MG63 (cell line): ENCODE data around the gene ANKUB1. TPM values are rescaled to one million over a fixed set of nuclear protein-coding genes. Genes with fewer than 3 reads are reported as not detected.

Experiments used
- DNase-seq: peaks from one replicate; pipeline ENCODE4 v3.0.0-alpha.2; 2020
- H3K27me3 ChIP-seq: fragments of 250-450 bp; sonication (Bioruptor Pico); 2 replicates; pipeline ENCODE4 v1.5.1; 2020; ENCODE audit warnings: mild to moderate bottlenecking, moderate library complexity
- H3K36me3 ChIP-seq: fragments of 250-450 bp; sonication (Bioruptor Pico); 2 replicates; pipeline ENCODE4 v1.5.1; 2020; ENCODE audit warnings: mild to moderate bottlenecking, moderate library complexity
- H3K4me3 ChIP-seq: fragments of 250-450 bp; sonication (Bioruptor Pico); 2 replicates; pipeline ENCODE4 v1.5.1; 2020; ENCODE audit warnings: mild to moderate bottlenecking, moderate library complexity
- H3K9me3 ChIP-seq: fragments of 250-450 bp; sonication (Bioruptor Pico); 2 replicates; pipeline ENCODE4 v1.5.1; 2020; ENCODE audit warnings: mild to moderate bottlenecking, moderate library complexity
- total RNA-seq: library from RNA; depleted of rRNA; stranded (reverse); fragments of >200 nt; shearing (Covaris generic); gene quantifications from 2 replicates; pipeline ENCODE4 v1.2.3, GENCODE V29; 2014; ENCODE audit warnings: low replicate concordance

Gene ANKUB1
- total RNA-seq, 1 experiment from 2014 or later = not detected

DNA sequence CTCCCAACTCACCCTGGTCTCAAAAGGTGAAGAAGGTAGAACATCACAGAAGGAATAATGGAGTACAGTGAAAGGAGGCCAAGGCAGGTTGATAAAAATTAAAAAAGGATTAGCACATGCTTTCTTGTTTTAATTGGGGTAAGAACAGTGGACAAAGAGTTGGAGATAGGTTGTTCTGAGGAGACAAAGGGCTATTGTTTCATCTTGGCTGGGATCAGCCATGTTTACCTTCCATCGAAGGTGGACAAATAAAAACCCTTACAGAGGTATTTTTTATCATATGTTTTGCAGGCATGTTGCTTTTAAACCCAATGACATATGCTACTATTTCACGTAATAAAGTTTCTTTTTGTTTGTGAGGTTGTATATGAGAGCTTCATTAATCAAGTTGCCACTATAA is 53.0 kb downstream of the ANKUB1 start:
- no peaks in the 10 kb centered on the region for H3K27me3 ChIP-seq
- H3K9me3 ChIP-seq = no peaks in the 10 kb centered on the region
- no peak overlapping the region for H3K4me3 ChIP-seq
- no peak for DNase-seq
- peaks cover 28% of the 10 kb centered on the region for H3K36me3 ChIP-seq

GRCh38 chr3:149738876-149739275 is 53.5 kb downstream of the ANKUB1 start:
- Histone ChIP-seq H3K4me3 (no peak overlapping the region), H3K27me3 (no peaks in the 10 kb centered on the region), H3K36me3 (peaks cover 26% of the 10 kb centered on the region), H3K9me3 (no peaks in the 10 kb centered on the region)
- no peak for DNase-seq

GRCh38 chr3:149736953-149737205 is 55.5 kb downstream of the ANKUB1 start:
- peaks cover 19% of the 10 kb centered on the region for H3K36me3 ChIP-seq
- no peak for DNase-seq
- no peaks in the 10 kb centered on the region for H3K27me3 ChIP-seq
- no peaks in the 10 kb centered on the region for H3K9me3 ChIP-seq
- H3K4me3 ChIP-seq = no peak overlapping the region

- no peaks in the 10 kb centered on the region for H3K9me3 ChIP-seq
- DNase-seq = no peak
- no peaks in the 10 kb centered on the region for H3K27me3 ChIP-seq
- no peak overlapping the region for H3K4me3 ChIP-seq
- H3K36me3 ChIP-seq = peaks cover 17% of the 10 kb centered on the region
Observed at GRCh38 chr3:149736175-149736952, 56.0 kb downstream of the ANKUB1 start.

- DNase-seq = no peak
- no peak overlapping the region for H3K4me3 ChIP-seq
- H3K9me3 ChIP-seq = no peaks in the 10 kb centered on the region
- no peaks in the 10 kb centered on the region for H3K36me3 ChIP-seq
- H3K27me3 ChIP-seq = no peaks in the 10 kb centered on the region
Observed at GRCh38 chr3:149732234-149732633, 60.1 kb downstream of the ANKUB1 start.

DNA sequence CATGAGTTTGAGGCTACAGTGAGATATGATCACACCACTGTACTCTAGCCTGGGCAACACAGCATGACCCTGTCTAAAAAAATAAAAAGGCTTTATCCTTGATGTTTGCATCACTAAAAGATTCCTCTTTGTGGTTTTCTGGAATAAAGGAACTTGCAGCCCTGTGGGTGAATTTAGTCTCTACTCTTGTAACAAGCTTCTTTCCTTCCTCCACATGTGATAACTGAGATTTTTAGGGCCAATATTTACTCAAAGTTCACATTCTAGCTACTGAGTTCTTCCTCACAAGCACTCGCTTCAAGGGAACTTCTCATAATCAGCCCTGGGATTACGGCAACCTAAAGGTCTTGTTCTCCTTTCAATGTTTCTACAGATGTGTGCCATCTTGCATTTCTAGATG is 64.7 kb downstream of the ANKUB1 start:
- no peaks in the 10 kb centered on the region for H3K27me3 ChIP-seq
- no peaks in the 10 kb centered on the region for H3K9me3 ChIP-seq
- no peak for DNase-seq
- no peak overlapping the region for H3K4me3 ChIP-seq
- no peaks in the 10 kb centered on the region for H3K36me3 ChIP-seq

DNA sequence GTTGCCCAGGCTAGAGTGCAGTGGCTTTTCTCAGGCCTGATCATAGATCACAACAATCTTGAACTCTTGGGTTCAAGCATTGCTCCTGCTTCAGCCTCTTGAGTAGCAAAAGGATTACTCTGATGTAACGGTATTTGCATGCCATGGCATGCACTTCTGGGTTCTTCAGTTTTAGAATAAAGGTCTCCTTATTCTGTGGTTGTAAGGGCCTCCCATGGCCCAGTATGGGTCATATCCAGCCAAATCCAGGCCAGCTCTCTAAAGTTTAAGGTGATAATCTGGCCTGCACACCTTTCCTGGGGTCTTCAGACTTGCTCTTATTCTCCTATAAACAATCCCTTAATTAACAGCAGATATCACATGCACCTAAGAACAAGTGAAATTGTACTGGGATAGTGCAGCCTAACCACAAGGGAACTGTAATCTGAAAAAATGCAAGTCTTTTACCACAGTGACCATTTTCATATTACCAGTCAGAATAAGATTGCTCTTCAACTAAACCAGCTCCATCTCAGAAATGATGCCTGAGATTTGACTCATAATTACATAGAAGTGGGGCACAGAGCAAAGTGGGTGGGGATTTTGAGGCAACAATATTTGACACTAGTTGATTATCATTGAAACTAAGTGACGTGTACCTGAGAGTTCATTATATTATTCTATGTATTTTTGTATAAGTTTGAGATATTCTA is 65.5 kb downstream of the ANKUB1 start:
- no peaks in the 10 kb centered on the region for H3K27me3 ChIP-seq
- no peak for DNase-seq
- no peak overlapping the region for H3K4me3 ChIP-seq
- H3K36me3 ChIP-seq = no peaks in the 10 kb centered on the region
- no peaks in the 10 kb centered on the region for H3K9me3 ChIP-seq

DNA sequence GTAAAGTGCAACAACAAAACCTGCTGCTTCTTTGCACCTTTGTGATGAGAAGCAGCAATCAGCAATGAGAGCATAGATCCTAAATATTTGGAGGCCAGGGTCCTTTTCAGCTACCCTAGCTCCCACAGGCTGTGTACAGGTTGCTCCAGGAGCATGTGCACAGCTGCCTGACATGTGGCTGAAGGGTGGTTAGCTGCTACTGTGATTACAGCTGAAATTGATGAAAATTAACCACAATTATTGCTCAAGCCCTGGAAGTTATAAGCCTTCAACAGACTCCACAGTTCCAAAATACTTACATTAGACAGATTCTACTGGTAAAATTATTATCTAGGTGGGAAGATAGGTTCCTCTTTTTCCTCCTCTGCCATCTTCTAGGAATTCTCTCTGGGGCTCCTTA is 68.6 kb downstream of the ANKUB1 start:
- H3K36me3 ChIP-seq = peaks cover 2% of the 10 kb centered on the region; the same call in 1 of the 2 replicates
- H3K9me3 ChIP-seq = peaks cover 8% of the 10 kb centered on the region
- H3K4me3 ChIP-seq = no peak overlapping the region
- no peak for DNase-seq
- H3K27me3 ChIP-seq = no peaks in the 10 kb centered on the region

DNA sequence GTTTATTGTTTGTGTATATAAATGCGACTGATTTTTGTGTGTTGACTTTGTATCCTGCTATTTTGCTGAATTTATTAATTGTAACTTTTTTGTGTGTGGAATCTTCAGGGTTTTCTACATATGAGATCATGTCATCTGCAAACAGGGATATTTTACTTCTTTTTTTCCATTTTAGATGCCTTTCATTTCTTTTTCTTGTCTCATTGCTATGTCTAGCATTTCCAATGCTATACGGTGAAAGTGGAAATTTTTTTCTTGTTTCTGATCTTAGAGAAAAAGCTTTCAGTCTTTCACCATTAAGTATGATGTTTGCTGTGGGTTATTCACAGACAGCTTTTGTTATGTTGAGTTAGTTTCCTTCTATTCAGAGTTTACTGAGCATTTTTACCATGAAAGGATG is 71.4 kb downstream of the ANKUB1 start:
- Histone ChIP-seq H3K36me3 (peaks cover 2% of the 10 kb centered on the region; the same call in 1 of the 2 replicates), H3K4me3 (no peak overlapping the region), H3K27me3 (no peaks in the 10 kb centered on the region), H3K9me3 (peaks cover 8% of the 10 kb centered on the region)
- no peak for DNase-seq

- H3K9me3 ChIP-seq = peaks cover 8% of the 10 kb centered on the region
- peak; percentile 45 for DNase-seq
- H3K4me3 ChIP-seq = no peak overlapping the region
- no peaks in the 10 kb centered on the region for H3K27me3 ChIP-seq
- H3K36me3 ChIP-seq = peaks cover 2% of the 10 kb centered on the region; the same call in 1 of the 2 replicates
Observed at GRCh38 chr3:149717391-149718056, 74.8 kb downstream of the ANKUB1 start.

DNA sequence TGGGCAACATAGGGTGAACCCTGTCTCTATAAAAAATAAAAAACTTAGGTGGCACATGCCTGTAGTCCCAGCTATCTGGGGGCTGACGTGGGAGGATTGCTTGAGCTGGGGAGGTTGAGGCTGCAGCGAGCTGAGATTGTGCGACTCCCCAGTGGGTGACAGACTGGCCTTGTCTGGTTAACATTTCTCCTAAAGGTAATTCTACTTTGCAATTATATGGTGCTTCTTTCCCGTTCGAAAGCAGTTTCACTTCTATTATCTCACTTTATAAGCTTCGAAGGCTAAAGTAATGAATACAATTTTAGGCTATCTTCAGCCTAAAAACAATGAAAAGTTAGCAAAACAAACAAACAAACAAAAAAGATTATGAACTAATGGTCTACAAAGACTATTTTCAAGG is 75.4 kb downstream of the ANKUB1 start:
- Histone ChIP-seq H3K27me3 (no peaks in the 10 kb centered on the region), H3K9me3 (peaks cover 8% of the 10 kb centered on the region), H3K4me3 (no peak overlapping the region), H3K36me3 (peaks cover 2% of the 10 kb centered on the region; the same call in 1 of the 2 replicates)
- DNase-seq = no peak

DNA sequence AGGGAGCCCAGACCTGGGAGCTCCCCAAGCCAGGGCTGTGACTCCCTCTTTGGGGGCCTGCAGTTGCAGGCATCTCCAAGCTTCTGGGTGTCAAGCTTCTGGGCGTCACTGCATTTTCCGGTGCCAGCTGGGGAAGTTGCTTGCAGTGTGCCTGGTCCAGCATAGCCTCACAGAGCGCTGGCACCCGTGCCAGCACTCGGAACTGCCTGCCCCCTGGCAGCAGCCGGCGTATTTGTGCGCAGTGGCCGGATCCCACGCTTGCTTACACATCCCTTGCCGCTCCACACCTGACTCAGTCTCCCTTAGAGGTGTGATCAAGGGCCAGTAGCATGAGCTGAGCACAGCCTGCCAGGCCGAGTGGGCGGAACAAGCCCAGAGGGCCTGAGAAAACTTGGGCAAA is 77.1 kb downstream of the ANKUB1 start:
- H3K36me3 ChIP-seq = no peaks in the 10 kb centered on the region
- H3K4me3 ChIP-seq = no peak overlapping the region
- H3K9me3 ChIP-seq = no peaks in the 10 kb centered on the region
- no peak for DNase-seq
- H3K27me3 ChIP-seq = no peaks in the 10 kb centered on the region

- Histone ChIP-seq H3K36me3 (no peaks in the 10 kb centered on the region), H3K27me3 (no peaks in the 10 kb centered on the region), H3K4me3 (no peak overlapping the region), H3K9me3 (no peaks in the 10 kb centered on the region)
- no peak for DNase-seq
Observed at GRCh38 chr3:149713730-149714654, 78.4 kb downstream of the ANKUB1 start.
